ENCODE data around the gene ETFB.

The ETFB gene

DNA sequence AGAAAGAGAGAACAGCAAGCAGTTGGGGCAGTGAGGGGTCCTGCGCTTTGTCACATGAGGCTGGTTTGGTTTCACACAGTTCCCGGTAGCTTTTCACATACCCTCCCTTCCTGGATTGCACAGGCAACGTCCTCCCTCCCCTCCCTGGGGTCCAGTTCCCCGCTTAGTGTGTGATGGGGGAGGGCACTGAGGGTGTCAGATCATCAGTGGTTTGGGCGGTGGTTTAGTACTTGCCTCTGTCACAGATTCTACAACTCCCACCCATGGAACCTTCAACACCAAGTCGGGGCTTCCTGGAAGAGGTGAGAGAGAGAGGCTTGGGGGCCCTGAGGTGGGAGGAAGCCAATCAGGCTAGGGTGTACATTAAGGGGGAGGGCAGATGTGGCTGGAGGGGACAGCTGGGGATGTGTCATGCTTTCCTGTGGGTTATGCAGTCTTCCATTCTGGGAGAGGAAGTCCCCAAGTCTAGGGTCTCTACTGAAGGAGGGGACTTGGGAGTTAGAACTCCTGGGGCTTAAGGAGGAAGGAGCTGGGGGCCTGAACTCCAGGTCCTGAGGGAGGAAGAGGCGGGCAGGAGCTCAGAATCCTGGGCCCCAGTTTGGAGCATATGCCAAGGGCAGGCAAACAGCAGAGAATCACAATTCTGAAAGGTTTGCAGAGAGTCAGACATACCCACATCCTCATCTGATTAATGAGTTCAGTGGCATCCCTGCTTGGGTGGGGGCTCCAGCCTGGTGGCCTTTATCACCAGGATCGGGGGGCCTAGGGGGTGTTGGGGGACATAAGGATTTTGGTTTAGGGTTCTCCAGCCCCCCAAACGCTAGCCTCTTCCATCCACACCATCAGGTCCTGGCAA is 6.7 kb upstream of the ETFB start, which contains the start of gene NKG7:
Gene NKG7, minus strand, starts transcription at position 6 of the 856 bp plus-strand sequence. CDS start 119 bp downstream, outside the sequence.
- DNase-seq (ENCODE audit: low read depth in 3 of 3), result peak; percentile 51 to 81 (median 61)

DNA sequence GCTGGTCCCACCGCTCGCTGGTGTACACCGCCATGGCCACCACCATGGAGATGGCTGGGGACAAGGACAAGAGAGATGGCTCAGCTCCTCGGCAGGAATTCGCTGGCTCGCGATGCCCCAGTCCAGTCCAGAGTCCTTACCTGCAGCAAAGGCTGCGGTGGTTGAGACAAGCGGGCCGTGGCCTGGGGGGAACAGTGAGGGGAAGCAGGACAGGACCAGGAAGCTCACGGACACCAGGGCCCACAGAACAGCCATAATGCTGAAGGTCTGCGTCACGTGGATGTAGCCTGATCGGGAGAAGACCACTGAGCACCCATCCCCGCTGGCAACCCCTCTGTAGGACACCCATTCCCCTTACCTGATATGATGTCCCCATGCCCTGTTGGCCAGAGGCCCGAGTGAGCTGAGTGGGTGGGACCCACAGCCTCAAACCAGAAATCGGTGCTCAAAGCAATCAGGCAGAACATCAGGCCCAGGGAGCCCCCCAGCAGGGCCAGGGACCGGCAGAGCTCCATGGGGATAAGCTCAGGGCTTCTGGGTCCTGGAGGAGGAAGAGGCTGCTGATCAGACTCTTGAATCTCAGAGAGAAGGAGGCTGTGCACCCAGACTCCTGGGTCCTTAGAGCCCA is 5.9 kb upstream of the ETFB start:
- no peak for DNase-seq (ENCODE audit: low read depth in 3 of 3)

DNA sequence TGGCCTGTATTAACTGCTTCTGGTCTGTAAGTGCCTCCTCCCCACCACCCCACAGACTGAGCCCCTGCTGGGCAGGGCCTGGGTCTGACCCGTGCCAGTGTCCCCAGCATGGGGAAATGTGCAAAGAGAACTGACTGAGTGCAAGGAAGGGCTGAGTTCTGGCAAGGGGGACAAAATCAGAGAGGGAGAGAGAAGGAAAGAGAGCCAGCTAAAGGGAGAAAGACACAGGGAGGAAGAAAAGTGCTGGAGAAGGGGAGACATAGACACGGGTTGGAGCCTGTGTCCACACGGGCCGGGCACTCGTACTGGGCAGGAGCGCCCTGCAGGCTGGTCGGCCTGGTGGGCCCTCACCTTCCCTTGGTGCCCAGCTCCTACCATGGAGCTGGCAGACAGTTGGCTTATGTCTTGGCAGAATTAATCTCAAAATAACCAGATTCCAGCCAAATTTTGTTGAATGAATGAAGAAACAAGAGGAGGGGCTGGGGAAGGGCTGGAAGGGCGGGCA is 5.0 kb upstream of the ETFB start:
- DNase-seq (ENCODE audit: low read depth in 3 of 3), result no peak

DNA sequence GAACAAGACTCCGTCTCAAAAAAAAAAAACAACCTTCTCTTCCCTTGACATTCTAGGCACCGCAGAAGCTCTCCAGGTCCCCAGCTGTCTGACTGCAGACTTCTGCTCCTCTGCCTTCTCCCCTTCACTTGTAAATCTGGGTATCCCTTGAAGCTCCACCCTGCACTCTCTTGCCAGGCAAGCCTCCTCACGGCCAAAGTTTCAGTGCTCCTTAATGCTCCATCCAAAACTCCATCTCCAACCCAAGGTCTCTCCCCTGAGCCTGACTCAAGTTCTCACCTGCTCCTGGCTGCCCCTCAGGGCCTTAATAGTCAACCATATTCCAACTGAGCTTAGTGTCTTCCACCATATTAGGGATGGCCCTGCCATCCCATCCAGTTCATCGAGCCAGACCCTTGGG is 4.0 kb upstream of the ETFB start:
- no peak for DNase-seq (ENCODE audit: low read depth in 3 of 3)

DNA sequence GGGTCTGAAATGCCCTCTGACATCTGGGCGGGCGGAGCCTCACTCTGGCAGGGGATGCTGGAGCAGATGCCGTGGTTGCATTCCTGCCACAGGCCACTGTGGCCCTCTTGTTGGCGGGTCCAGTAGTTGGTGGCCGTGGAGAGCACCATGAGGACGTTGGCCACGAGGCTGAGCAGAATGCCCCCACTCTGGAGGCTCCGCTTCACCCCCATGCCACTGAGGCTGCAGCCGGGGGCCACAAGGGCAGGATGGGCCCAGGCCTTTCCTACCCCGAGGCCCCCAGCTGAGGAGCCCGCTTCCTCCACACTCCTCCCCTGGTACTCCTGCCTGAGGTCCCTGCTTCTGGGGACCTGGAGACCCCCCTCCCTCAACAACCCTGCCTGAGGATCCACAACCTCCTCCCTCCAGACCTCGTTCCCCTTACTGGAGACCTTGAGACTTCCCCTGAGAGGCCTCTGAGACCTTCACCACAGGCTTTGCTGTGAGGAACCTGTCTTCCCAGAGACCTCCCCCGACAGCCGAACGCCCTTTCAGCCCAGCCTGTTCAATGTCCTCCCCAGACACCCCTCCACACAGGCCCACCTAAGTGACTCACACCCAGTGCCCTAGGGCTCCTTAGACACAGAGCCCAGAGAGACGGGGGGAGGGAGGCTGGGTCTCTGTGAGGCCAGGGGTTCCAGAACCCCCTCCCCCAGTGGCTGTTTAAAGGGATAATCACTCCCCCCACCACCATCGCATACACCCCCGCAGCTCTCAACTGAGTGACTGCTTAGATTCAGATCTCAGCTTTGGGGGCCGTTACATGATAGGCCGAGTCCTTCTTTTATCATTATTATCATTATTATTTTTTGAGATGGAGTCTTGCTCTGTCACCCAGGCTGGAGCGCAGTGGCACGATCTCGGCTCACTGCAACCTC is 2.4 kb upstream of the ETFB start, which contains the start of gene CLDND2:
Gene CLDND2, minus strand, starts transcription at position 638 of the 917 bp plus-strand sequence. Its CDS starts 426 bp downstream, at position 212.
- DNase-seq (ENCODE audit: low read depth in 3 of 3), result no peak

DNA sequence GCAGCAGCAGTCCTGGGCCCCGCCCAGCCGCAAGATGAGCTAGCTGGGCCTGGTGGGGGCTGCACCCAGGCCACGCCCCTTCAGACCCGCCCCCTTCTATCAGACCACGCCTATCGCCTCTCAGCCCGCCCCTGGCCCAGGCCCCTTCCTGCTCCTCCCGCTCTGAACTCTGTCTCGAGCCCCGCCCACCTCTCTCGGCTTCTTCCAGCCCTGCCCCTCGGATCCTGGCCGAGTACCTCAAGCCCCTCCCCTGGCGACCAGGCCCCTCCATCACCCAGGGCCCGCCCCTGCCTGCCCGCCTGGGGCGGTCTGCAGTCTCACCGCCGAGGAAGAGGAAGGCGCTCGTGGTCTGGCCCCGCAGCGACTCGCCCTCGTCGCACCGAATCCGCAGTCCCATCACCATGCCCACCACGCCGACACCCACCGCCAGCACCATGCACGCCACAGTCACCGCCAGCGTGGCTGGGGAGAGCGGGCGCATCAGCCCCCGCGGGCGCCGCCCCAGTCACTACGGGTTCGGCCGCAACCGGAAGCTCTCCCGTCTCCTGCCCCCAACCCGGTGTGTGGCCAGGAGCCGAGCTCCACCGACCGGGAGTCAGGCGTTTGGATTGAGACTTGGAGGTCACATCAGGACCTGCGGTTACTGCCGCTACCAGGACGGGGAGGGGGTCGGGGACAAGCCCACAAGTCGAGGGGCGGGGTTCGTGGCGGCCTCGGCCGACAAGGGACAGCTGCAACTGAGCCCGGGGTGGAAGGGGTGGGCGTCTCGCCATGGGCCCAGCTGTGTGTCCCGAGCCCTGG is 1.6 kb upstream of the ETFB start:
- peak; percentile 93 to 100 (median 97) for DNase-seq (ENCODE audit: low read depth in 3 of 3)

DNA sequence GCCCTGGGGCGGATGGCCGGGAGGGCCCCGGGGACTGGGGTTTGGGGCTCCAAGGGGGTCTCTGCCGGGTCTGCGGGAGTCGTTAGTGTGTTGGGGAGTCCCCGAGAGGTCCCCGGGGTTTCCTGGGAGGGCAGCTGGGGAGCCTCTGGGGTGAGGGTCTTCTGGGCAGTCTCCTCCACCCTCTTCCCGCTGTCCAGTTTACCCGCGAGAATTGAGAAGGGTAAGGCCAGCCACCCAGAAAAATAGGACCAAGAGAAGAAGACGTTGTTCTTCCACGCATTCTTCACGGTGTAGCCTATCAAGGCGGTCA is 1.0 kb upstream of the ETFB start:
- no peak for DNase-seq (ENCODE audit: low read depth in 3 of 3)

DNA sequence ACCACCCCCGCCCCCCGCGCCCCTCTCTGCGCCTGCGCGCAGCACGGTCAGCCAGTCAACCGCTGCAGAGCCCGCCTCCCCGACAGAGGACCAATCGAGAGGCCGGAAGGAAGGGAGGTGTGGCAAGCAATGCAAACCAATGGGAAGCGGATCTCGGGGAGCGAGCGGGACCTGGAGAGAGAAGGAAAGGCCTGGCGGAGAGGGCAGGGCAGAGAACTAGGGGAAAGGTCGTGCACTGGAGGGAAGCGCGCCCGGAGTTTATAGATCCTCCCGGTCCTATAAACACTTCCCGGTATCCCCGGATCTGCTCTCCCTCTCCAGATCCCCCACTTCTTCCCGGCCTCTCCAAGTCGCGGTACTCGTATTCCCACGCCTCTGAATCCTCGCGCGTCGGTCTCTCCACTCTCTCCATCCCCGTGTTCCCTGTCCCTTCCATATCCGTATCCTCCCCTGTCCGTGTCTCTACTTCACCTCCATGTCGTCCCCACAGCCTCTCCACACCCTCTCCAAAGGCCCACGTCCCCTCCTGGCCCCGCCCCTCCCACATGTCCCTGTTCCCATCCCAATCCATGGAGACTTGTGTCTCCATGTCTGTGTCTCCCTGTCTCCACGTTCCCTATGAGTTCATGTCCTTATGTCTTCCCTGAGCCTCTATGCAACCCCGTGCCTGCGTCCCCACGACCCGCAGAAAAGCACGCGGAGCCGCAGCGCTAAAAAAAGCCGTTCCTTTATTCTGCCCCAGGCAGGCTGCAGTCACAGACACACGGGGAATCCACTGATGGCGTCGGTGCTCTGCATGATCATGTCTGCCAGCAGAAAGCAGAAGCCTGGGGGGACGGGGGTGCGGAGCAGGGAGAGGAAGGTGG is 434 bp upstream of the ETFB start:
- DNase-seq (ENCODE audit: low read depth in 3 of 3), result peak; percentile 87 to 96 (median 89)

DNA sequence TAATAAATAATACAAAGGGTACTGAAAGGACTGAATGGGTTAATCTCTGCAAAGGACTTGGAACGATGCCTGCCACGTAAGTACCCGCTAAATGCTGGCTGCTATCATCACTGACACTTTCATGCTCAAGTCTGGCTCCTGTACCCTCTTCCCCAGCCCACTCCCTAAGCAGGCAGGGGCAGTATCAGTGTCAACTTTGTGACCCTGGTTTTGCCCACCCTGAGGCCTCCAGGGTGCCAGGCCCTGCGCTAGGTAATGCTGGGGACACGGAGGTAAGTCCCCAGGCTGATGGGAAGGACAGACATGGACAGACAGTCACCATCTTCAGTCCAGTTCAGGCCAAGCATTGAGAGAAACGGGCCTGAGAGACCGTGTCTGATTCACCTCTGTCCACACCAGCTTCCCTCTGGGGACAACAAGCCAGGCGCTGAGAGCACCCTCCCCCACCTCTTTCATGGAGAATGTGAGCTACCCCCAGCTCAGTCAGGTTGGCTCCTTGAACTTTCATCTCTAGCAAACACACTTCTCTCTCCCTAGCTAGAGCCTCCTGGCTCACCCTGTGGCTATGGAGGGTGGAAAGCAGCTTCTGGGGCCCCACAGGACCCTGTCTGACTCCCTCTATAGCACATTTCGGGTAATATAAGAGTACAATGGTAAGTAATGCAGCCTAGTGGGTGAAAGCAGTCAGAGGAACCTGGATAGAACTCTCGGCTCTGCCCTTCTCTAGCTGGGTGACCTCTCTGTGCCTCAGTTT is 800 bp downstream of the ETFB start:
- DNase-seq (ENCODE audit: low read depth in 3 of 3), result no peak

DNA sequence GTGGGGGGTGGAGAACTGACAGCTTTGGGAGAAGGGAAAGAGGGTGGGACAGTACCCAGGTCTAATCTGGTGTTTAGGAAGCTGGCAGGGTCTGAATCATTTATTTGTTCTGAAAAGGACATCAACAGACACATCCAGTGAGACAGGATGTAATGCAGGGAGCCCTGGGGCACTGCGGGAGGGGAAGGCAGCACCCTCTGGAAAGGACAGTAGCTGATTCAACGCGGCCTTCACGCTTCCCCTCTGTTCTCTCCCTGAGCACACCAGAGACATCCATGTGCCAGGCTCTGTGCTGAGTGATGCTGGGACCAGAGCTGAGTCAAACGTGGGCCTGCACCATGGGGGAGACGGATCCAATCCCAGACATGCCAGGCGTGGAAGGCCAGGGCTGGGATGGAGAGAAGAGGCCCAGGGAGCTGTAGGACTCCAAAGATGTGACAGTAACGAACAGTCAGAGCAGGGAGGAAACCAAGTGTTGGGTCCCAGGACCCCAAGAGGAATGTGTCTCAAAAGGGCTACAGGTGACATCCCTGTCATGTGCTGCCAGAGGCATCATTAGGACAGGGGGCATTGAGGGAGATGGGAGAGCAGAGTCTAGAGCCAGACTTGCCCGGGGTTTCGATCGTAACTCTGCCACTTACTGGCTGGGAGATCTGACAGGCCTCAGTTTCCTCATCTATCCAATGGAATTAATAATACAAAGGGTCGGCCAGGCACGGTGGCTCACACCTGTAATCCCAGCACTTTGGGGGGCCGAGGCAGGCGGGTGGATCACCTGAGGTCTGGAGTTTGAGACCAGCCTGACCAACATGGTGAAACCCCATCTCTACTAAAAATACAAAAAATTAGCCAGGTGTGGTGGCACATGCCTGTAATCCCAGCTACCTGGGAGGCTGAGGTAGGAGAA is 1.7 kb downstream of the ETFB start:
- DNase-seq (ENCODE audit: low read depth in 3 of 3), result no peak

DNA sequence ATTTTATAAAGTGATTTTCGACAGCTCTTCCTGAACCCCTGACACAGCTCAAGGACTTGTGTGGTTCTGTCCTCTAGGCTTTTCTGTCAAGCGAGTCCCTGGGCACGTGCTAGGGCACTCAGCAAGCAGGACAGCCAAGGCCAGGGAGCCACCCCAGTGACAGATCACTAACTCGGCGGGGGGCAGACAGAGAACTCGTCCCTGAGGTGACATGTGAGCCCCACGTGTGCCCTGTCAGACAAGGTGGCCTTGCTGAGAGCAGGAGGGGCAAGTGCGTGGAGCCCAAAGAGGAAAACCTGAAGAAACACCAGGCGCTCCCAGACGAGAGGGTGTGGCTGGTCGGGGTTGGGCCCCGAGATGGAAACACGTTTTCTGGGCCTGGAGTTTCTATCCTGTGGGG is 4.9 kb downstream of the ETFB start:
- DNase-seq (ENCODE audit: low read depth in 3 of 3), result no peak

DNA sequence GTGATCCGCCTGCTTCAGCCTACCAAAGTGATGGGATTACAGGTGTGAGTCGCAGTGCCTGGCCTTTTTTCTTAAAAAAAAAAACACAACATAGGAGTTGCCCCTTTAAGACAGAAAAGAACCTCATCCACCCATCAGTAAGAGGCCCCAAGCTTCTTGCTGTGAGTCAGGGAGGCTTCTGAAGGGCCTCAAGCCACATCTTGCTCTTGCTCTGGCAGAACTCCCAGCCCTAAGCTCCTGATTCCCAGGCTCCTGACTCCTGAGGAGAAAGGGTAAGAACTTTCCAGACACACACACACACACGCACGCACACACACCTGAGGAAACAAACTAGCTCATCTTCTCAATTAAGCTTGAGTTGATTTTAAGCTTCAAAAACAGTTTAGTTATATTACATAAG is 6.9 kb downstream of the ETFB start:
- DNase-seq (ENCODE audit: low read depth in 3 of 3), result no peak

DNA sequence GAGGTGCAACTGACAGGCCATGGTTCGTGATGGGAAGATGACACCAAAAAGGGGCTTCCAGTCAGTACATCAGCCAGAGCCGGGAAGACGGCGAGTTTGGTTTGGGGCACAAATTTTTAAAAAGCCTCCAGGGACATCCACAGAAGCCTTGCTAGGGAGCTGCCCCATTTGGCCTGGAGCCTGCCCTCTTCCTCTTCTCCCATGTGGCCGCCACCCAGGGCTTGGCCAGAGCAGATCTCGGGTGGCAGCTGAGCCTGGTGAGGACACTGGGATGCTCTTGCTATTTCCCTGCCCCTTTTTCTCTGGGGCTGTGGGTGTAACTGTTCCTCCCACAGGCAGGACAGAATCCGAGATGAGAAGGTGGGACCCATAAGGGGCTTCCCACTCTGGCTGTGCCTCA is 8.2 kb downstream of the ETFB start:
- no peak for DNase-seq (ENCODE audit: low read depth in 3 of 3)

DNA sequence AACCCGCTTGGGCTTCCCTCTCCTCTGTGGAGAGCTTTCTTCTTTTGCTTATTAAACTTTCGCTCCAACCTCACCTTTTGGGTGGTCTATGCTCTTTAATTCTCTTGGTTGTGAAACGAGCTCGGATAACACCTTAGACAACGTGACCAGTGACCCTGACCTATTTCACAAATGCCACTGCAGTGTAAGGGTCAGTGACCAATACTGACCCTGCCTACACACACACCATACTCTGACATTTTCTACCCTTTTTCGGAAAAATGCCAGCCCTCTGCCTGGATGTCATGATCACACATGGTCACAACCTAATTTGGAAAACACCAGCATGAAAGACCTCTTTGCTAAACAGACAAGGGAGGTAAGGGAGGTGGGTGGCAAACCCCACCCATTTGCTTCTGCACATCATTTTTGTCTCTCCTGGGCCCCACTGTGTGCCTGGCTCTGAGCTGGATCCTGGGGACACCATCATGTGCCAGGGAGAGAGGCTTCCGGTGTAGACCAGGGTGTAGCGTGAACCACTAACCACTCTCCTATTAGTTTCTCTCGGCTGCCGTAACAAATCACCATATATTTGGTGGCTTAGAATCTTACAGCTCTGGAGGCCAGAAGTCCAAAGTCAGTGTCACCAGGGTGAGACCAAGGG is 9.9 kb downstream of the ETFB start:
- DNase-seq (ENCODE audit: low read depth in 3 of 3), result no peak

DNA sequence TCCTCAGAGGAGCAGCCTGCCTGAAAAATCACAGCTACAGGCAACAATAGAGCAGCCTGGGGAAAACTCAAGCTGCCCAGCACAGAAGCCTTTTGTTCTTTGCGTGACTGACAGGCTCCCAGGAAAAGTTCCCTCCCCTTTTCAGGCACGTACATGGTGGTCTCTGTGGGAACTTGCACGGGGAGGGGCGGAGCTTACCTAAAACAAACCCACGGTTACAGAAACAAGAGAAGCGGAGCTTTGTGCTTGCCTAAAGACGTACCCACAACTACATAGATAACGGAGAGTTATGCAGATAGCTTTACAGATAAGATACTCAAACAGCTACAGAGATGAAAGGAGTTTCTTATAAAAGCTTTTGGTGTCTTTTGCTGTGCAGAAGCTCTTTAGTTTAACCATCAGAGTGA is 11.4 kb downstream of the ETFB start:
- no peak for DNase-seq (ENCODE audit: low read depth in 3 of 3)

DNA sequence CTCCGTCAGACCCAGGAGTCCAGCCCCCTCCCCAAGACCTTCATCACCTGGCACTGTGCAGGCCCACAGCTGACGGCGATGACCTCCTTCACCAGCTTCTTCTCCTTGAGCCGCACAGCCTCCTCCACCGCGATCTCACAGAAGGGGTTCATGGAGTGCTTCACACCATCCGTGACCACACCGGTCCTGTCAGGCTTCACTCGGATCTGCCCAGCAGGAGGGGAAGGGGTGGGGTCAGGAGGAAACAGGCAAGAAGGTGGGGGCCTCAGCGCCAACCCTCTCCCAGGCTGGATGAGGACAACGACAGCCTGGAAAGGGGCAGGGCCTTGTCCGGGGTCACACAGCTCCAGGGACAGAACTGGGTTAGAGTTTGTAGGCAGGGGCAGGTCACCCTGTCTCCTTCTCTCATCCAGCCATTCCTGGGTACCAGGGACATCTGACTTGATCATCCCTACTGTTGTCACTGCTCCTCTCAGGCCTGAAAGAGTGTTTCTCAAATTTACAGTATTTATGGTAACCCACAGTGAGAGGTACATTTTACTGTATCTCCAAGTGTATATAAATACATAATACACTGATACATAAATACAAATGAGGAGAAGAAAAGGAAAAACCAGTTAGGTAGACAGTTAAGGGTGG is 12.0 kb downstream of the ETFB start:
- no peak for DNase-seq (ENCODE audit: low read depth in 3 of 3)

DNA sequence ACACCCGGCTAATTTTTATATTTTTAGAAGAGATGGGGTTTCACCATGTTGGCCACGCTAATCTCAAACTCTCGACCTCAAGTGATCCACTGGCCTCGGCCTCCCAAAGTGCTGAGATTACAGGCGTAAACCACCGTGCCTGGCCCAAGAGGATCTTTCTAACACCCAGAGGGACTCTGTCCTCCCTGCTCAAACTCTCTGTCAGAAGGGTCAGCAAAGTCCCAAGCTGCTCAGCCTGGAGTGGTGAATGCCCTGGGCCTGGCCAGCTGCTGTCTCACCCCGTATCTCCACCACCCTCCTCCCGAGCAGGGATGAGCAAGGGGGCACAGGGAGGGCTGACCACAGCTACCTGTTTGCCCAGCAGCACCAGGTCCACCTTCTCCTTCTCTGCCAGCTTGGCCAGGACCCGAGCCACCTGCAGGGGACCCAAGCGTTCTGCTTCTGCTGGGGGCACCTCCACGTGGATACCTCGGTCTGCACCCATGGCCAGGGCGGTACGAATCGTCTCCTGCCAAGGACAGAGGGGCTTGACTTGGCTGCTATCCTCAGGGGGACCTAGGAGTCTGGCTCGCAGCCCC is 13.3 kb downstream of the ETFB start:
- no peak for DNase-seq (ENCODE audit: low read depth in 3 of 3)

Measured in stimulated activated CD4-positive, alpha-beta T cell treated with anti-CD3 and anti-CD28 coated beads, TNF-alpha, amount 100 ng/mL, for 24 hours (primary cell).